ENCODE data around the gene ZNF407.

DNA sequence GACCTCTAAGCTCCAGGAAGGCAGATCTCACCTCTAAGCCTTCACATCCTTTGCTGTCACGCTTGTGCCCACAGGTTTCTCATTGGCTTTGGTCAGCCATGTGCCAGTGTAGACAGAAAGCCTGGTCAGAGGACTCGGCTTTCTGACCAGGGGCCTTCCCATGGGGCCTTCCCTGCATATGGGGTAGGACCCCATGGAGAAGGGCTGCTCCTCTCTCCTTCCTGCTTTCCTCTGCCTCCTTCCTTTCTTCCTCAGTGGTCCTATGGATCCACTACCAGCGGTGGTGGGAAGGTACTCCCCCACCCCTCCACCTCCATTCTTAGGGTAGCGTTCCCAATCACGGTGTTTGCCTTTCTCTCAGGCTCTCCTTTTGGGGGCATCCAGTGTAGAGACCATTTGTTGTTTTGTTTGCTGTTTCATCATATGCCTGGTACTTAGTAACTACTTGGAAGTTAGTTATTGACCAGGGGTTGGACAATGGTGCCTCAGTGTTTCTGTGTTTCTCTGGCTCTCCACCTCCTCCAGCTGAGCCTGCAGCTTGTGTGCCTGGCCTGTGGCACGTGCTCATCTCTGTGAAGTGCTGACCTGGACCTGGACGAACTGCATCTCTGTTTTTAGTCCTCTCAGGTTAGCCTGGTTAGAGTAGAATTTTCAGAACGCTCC is 71.6 kb downstream of the ZNF407 start:
- TF ChIP-seq, protein P1, sequence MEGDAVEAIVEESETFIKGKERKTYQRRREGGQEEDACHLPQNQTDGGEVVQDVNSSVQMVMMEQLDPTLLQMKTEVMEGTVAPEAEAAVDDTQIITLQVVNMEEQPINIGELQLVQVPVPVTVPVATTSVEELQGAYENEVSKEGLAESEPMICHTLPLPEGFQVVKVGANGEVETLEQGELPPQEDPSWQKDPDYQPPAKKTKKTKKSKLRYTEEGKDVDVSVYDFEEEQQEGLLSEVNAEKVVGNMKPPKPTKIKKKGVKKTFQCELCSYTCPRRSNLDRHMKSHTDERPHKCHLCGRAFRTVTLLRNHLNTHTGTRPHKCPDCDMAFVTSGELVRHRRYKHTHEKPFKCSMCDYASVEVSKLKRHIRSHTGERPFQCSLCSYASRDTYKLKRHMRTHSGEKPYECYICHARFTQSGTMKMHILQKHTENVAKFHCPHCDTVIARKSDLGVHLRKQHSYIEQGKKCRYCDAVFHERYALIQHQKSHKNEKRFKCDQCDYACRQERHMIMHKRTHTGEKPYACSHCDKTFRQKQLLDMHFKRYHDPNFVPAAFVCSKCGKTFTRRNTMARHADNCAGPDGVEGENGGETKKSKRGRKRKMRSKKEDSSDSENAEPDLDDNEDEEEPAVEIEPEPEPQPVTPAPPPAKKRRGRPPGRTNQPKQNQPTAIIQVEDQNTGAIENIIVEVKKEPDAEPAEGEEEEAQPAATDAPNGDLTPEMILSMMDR (IDR thresholded peaks at IDR 0.05; ENCODE audit: low read depth, low read length, poor library complexity, severe bottlenecking) = no peak
- TF ChIP-seq EZH2phosphoT487 (IDR thresholded peaks at IDR 0.05; ENCODE audit: borderline replicate concordance, low read length) = no peak
